Endodermal cell (in vitro differentiated cells): Measurements from ENCODE around the gene IL16. TPM values are rescaled to one million over a fixed set of nuclear protein-coding genes. Genes with fewer than 3 reads are reported as not detected.

Experiments
- DNase-seq: peaks from one replicate; pipeline ENCODE4 v3.0.0-alpha.2; 2017
- H3K27ac ChIP-seq: 2 replicates; pipeline ENCODE4 v1.5.1; 2013; ENCODE audit warnings: mild to moderate bottlenecking, low read depth, low read length, moderate library complexity
- H3K27me3 ChIP-seq: 2 replicates; pipeline ENCODE4 v1.6.1; 2013; ENCODE audit warnings: mild to moderate bottlenecking, low read length, moderate library complexity; ENCODE audit not compliant: insufficient read depth, control insufficient read depth, poor library complexity, severe bottlenecking
- H3K36me3 ChIP-seq: 2 replicates; pipeline ENCODE4 v1.7.0; 2013; ENCODE audit warnings: mild to moderate bottlenecking, low read length, moderate library complexity; ENCODE audit not compliant: control insufficient read depth, insufficient read depth
- H3K4me1 ChIP-seq: one replicate; pipeline ENCODE4 v1.7.0; 2013; ENCODE audit warnings: low read length; ENCODE audit not compliant: control insufficient read depth, insufficient read depth
- H3K4me3 ChIP-seq: 2 replicates; pipeline ENCODE4 v1.5.1; 2013; ENCODE audit warnings: mild to moderate bottlenecking, low read length, moderate library complexity
- H3K9ac ChIP-seq: 2 replicates; pipeline ENCODE4 v1.6.1; 2013; ENCODE audit warnings: mild to moderate bottlenecking, low read length, moderate library complexity; ENCODE audit not compliant: poor library complexity, severe bottlenecking; ENCODE audit errors: extremely low read depth
- H3K9me3 ChIP-seq: 2 replicates; pipeline ENCODE4 v1.6.1; 2013; ENCODE audit warnings: mild to moderate bottlenecking, low read length, moderate library complexity; ENCODE audit not compliant: control insufficient read depth
- H3K27ac Mint-ChIP-seq: 2 replicates; pipeline ENCODE4 v1.8.0; 2020; ENCODE audit warnings: mixed read lengths
- H3K27me3 Mint-ChIP-seq: 2 replicates; pipeline ENCODE4 v1.8.0; 2021; ENCODE audit warnings: mild to moderate bottlenecking, mixed read lengths; ENCODE audit not compliant: insufficient read depth
- H3K36me3 Mint-ChIP-seq: 2 replicates; pipeline ENCODE4 v1.8.0; 2020; ENCODE audit warnings: low read depth, mixed read lengths
- H3K4me1 Mint-ChIP-seq: 2 replicates; pipeline ENCODE4 v1.8.0; 2020; ENCODE audit warnings: mixed read lengths
- H3K4me3 Mint-ChIP-seq: 2 replicates; pipeline ENCODE4 v1.8.0; 2020; ENCODE audit warnings: mild to moderate bottlenecking, moderate library complexity, mixed read lengths
- H3K9me3 Mint-ChIP-seq: 2 replicates; pipeline ENCODE4 v1.8.0; 2020; ENCODE audit warnings: mild to moderate bottlenecking, mixed read lengths
- CTCF ChIP-seq: fragments of 200-600 bp; sonication (generic); conservative IDR thresholded peaks from 2 replicates; pipeline ENCODE4 v1.5.0; 2021; ENCODE audit warnings: antibody characterized with exemption, mild to moderate bottlenecking
- WGBS, 2 experiments: methylation state at CpG; one replicate each; pipeline versions ENCODE4 v1.1.5 to v1.1.7; 2013; ENCODE audit warnings: missing lambda C conversion rate in 2 of 2, mixed read lengths in 1 of 2; ENCODE audit not compliant: insufficient coverage in 1 of 2, insufficient read length in 1 of 2; 5-methylcytosine and 5-hydroxymethylcytosine counted together
- total RNA-seq, 2 donors: library from RNA; stranded (reverse); fragmentation: NEBNext Ultra II Directional in 1 of 2; extraction: Animal tissue kit (Norgen Biotek cat#: 25700) in 1 of 2; gene quantifications; 2 replicates in 1 of 2; 3 replicates in 1 of 2; pipeline ENCODE4 v1.2.1, GENCODE V29; 2021

The IL16 gene
- total RNA-seq, 2 donors from 2014 or later = 0.13 to 0.24 TPM

- no peaks in the 10 kb centered on the region for H3K9me3 ChIP-seq
- peaks cover 7% of the 10 kb centered on the region for H3K4me1 Mint-ChIP-seq
- no peaks in the 10 kb centered on the region for H3K9me3 Mint-ChIP-seq
- H3K36me3 Mint-ChIP-seq = no peaks in the 10 kb centered on the region
- H3K27me3 Mint-ChIP-seq = peaks cover 27% of the 10 kb centered on the region
- no peak for TF ChIP-seq CTCF
- no peak overlapping the region for H3K4me3 ChIP-seq
- H3K4me3 Mint-ChIP-seq = no peak overlapping the region
- no peak overlapping the region for H3K9ac ChIP-seq
- H3K27ac Mint-ChIP-seq = no peak overlapping the region
- no peak for DNase-seq
- WGBS, 2 experiments = 100% methylated on average over 1 of the region's 1 CpG
- no peaks in the 10 kb centered on the region for H3K4me1 ChIP-seq
- no peaks in the 10 kb centered on the region for H3K27me3 ChIP-seq
- H3K36me3 ChIP-seq = peaks cover 5% of the 10 kb centered on the region
- no peak overlapping the region for H3K27ac ChIP-seq
These were observed 125.0 kb downstream of the IL16 start for GRCh38 chr15:81321667-81322066.

- H3K4me3 ChIP-seq = no peak overlapping the region
- no peak overlapping the region for H3K27ac Mint-ChIP-seq
- H3K9ac ChIP-seq = no peak overlapping the region
- no peaks in the 10 kb centered on the region for H3K9me3 ChIP-seq
- DNase-seq = no peak
- H3K27me3 Mint-ChIP-seq = peaks cover 27% of the 10 kb centered on the region
- no peaks in the 10 kb centered on the region for H3K9me3 Mint-ChIP-seq
- 89 to 92% methylated on average over 4 to 6 of the region's 6 CpGs for WGBS, 2 experiments
- TF ChIP-seq CTCF = no peak
- no peak overlapping the region for H3K4me3 Mint-ChIP-seq
- H3K27ac ChIP-seq = no peak overlapping the region
- H3K27me3 ChIP-seq = no peaks in the 10 kb centered on the region
- peaks cover 7% of the 10 kb centered on the region for H3K4me1 Mint-ChIP-seq
- no peaks in the 10 kb centered on the region for H3K36me3 Mint-ChIP-seq
- no peaks in the 10 kb centered on the region for H3K4me1 ChIP-seq
- H3K36me3 ChIP-seq = peaks cover 5% of the 10 kb centered on the region
These were observed 126.1 kb downstream of the IL16 start for GRCh38 chr15:81322676-81323253.

- peak overlapping the region; percentile 58 for H3K9ac ChIP-seq
- Mint-ChIP-seq H3K4me1 (peaks cover 7% of the 10 kb centered on the region), H3K9me3 (no peaks in the 10 kb centered on the region), H3K27me3 (peaks cover 27% of the 10 kb centered on the region), H3K27ac (peak overlapping the region; percentile 72), H3K4me3 (peak overlapping the region; percentile 81), H3K36me3 (no peaks in the 10 kb centered on the region)
- 13 to 82% methylated on average over 1 to 4 of the region's 4 CpGs for WGBS, 2 experiments
- peak overlapping the region; percentile 88 for H3K4me3 ChIP-seq
- H3K9me3 ChIP-seq = no peaks in the 10 kb centered on the region
- no peak overlapping the region for H3K27ac ChIP-seq
- TF ChIP-seq CTCF = no peak
- DNase-seq = no peak
- H3K36me3 ChIP-seq = peaks cover 4% of the 10 kb centered on the region
- H3K27me3 ChIP-seq = no peaks in the 10 kb centered on the region
- H3K4me1 ChIP-seq = no peaks in the 10 kb centered on the region
These were observed 126.9 kb downstream of the IL16 start for GRCh38 chr15:81323559-81323943.
